GM18873 (cell line): Measurements from ENCODE around the gene ADCY10.

ENCODE experiments used
- ATAC-seq: cut with Tn5 transposase; IDR thresholded peaks from one replicate; pipeline ENCODE4 v1.9.1; 2021; ENCODE audit warnings: mild to moderate bottlenecking, moderate library complexity, moderate number of reproducible peaks; ENCODE audit not compliant: unreplicated experiment, low FRiP score

ADCY10 gene

GRCh38 chr1:167790117-167790516 is 123.8 kb downstream of the ADCY10 start:
- no peak for ATAC-seq

DNA sequence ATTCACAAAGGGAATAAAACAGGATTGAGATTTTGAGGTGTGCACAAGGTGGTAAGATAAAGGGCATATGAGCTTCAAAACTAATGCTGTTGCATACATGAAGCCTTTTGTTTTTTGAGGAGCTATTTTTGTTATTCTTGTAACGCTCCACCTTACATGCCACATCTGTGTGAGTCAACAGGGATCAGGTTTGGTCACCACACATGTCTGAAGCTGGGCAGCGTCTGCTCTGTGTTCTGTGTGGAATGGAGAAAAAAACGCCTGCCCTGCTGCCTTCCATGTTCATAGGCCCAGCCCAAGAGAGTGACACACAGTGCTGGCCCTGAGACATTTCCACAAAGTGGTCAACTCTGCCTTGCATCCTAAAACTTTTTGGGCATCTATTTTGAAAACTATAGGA is 124.4 kb downstream of the ADCY10 start:
- ATAC-seq = no peak

DNA sequence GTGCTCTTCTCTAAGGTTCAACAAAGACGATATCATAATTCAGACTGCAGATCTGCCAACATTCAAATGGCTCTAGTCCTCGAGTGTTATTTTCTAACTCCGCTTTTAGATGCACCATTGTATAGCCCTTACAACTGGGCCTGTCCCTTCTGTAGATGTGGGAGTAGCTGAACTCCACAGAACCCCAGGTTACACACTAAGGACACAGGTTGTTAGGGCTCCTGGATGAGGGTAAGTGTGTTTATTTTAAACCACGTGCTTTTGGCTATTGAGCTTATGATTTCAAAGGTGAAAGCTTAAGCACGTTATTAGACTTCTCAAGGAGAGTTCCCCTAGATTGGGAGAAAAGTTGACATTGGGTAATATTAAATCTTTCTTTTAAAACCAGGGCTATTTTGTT is 127.4 kb downstream of the ADCY10 start:
- no peak for ATAC-seq

- no peak for ATAC-seq
Measured at GRCh38 chr1:167784876-167785550, 128.9 kb downstream of the ADCY10 start.

- ATAC-seq = no peak
Measured at GRCh38 chr1:167782946-167783345, 131.0 kb downstream of the ADCY10 start.

DNA sequence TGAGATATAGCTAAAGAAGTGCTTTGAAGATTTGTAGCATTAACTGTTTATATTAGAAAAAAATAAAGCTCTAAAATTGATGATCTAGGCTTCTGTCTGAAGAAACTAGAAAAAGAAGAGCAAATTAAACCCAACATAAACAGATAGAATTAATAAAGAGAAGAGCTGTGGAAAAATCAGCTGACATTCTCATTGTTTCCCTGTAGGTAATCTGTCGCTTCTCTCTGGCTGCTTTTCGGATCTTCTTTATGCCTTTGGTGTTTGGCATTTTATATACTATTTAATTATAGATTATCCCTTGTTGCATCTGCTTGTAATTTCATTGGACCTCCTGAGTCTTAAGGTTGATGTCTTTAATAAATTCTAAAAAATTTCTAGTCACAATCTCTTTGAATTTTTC is 132.4 kb downstream of the ADCY10 start:
- ATAC-seq = no peak

GRCh38 chr1:167777269-167777650 is 136.7 kb downstream of the ADCY10 start:
- no peak for ATAC-seq

- ATAC-seq = no peak
Measured at GRCh38 chr1:167776616-167777268, 137.2 kb downstream of the ADCY10 start.

DNA sequence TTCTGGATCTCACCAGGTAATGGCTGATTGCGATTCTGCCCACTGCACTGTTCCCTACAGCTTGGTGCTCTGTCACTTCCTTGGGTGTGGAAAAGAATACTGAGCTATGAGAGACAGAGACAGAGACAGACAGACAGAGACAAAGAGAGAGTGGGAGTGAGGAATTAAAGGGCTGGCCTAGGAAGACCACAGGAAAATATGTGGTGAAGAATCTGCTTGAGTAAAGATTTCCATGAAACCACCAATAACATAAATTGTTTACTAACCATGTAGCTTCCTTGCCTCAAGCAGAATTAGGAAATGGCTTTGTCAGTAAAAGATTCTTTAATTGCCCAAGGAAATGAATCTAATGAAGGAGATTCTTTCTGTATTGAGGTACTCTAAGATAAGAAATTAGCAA is 137.8 kb downstream of the ADCY10 start:
- ATAC-seq = no peak

DNA sequence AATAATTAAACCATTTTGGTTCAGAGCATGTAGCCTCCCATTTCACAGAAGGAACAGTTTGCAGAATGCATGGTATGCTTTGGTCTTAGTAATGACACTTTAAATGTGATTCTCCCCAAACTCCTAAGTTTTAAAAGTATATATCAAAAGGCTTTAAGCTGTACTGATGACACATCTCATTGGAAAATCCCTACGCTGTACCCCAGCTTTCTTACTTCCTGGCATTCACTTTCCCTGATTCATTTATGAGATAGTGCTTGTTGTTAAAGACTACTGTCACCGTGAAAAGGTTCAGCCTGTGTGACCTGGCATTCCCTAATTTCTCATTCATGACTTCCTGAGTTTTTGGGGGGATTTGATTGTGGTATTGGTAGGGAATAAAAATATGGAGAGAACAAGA is 138.8 kb downstream of the ADCY10 start:
- ATAC-seq = no peak

GRCh38 chr1:167774710-167775109 is 139.2 kb downstream of the ADCY10 start:
- no peak for ATAC-seq

DNA sequence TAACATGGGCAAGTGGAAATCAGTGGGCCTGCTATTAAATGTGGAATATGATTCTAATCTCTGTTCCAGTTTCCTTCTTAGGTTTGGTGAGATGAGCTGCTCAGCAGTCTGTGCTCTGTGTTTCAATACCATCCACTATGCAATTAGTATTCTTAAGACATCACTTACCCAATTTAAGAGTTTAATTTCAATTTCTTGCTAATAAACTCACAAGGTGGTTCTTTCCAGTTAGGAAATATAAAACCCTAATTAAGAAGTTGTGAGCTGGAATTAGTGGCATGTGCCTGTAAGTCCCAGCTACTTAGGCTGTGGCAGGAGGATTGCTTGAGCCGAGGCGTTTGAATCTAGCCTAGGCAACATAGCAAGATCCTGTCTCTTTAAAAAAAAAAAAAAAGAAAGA is 140.4 kb downstream of the ADCY10 start:
- no peak for ATAC-seq

DNA sequence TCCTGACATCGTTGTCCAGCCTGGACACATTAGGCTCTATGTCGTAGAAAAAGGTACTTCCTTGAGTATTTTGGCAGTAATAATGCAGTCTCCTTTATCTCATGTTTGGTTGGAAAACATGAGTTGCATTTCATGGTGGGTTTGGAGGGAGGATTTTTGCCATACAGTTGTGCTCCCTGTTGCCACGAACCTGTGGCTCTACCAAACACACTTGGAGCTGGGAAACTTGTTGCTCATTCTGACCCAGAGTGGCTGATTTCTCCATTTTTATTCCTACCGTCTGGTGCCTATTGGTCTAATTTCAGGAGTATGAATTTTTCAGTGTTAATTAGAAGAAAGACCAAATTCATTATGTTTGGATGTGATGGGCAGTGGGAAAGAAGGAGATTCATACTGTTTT is 141.5 kb downstream of the ADCY10 start:
- no peak for ATAC-seq

DNA sequence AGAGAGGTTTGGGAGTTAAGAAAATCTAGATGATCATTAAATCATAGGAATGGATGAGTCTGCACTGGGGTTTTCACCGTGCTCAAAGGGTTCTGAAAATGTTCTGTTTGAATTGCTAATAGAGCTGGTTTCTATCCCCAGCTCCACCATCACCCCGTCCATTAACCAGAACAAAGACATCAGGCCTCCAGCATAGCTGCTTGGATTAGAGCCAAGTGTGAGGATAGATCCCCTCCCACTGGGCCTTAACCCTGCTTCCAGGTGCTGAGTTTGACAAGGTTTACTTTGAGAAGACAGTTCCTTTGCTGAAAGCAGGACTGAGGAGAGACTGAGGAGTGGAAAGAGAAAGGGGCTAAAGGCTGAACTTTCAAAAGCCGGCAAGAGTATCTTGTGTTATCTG is 143.8 kb downstream of the ADCY10 start:
- no peak for ATAC-seq

- no peak for ATAC-seq
Measured at GRCh38 chr1:167767761-167768160, 146.2 kb downstream of the ADCY10 start.

- ATAC-seq = no peak
Measured at GRCh38 chr1:167766538-167766937, 147.4 kb downstream of the ADCY10 start.

DNA sequence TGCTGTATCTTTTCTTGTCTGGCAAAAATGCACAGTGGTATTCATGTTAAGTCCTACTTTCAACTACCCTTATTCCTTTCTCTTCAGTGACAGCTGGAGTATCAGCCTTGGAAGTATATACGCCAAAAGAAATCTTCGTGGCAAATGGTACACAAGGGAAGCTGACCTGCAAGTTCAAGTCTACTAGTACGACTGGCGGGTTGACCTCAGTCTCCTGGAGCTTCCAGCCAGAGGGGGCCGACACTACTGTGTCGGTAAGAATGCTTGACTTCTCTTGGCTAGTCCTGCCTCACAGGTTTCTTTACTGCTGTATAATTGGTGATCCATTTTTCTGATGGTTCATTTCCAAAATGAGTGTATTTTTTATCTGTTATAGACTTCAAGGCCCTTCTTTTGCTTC is 148.4 kb downstream of the ADCY10 start:
- no peak for ATAC-seq

- ATAC-seq = no peak
Measured at GRCh38 chr1:167764458-167765330, 149.2 kb downstream of the ADCY10 start.

- ATAC-seq = no peak
Measured at GRCh38 chr1:167763525-167764220, 150.3 kb downstream of the ADCY10 start.

DNA sequence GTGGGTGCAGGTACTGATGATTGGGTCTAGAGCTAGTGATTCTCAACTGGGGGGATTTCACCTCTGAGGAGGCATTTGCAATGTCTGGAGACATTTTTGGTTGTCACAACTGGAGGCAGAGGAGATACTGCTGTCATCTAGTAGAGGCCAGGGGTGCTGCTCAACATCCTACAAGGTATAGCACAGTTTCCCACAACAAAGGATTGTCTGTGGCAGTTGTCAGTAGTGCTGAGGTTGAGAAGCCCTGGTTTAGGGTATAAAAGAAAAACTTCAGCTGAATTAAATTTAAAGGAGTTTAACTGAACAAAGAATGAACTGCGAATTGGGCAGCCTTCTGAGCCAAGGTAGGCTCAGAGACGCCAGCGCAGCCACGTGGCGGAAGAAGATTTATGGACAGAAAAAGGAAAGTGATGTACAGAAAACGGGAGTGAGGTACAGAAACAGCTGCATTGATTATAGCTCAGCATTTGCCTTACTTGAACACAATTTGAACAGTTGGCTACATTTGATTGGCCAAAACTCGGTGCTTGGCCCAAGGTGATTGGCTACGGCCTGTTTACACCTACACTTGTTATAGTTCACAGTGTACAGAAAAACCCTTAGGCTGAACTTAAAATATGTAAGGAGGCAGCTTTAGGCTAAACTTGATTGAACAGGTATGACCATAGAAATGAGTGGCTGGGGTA is 151.7 kb downstream of the ADCY10 start:
- no peak for ATAC-seq
